Astrocyte of the hippocampus (primary cell): ENCODE measurements around the gene ARHGEF16.

ENCODE experiments used
- DNase-seq: peaks from one replicate; pipeline ENCODE4 v3.0.0; 2011; ENCODE audit warnings: low read depth, low spot score

ARHGEF16 gene

DNA sequence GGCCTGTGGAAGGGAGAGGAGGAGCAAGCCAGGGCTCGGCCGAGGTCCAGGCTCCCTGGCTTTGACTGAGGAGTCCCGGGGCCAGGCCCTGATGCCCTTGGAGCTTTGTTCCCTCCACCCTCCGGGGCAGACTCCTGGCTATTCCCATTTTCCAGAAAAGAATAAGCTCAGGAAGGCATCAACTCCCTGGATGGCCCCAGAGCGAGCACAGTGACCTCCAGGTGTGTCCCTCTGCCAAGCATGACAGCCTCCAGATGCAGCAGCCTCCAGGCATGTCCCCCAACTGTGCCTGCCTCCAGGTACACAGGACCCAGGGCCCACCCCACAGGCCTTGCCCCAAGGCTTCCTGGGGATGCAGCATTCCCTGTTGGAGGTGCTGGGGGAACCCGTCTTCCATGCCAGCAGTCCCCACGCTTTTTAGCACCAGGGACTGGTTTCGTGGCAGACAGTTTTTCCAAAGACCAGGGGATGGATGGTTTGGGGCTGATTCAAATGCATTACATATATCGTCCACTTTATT lies 15.7 kb upstream of the ARHGEF16 start:
- DNase-seq = no peak

- no peak for DNase-seq
These were observed 14.8 kb upstream of the ARHGEF16 start for GRCh38 chr1:3439346-3440299.

DNA sequence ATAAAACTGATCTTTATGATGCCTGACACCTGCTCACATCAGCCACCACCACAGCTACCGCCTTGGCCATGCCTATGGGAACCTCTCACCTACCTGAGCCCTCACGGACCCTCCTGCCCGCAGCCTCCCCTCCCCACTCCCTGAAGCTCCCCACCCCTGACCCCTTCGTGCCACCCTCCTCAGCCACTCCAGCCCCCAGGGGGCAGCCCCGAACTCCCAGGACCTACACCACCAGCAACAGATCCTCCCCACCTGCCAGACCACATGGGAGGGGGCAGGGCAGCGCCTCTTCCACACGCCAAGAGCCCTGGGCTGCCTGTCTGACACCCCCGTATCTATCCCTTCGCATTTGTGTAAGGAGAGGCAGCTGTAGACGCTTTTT lies 14.2 kb upstream of the ARHGEF16 start:
- DNase-seq = no peak

- DNase-seq = no peak
These were observed 13.6 kb upstream of the ARHGEF16 start for GRCh38 chr1:3440711-3441409.

DNA sequence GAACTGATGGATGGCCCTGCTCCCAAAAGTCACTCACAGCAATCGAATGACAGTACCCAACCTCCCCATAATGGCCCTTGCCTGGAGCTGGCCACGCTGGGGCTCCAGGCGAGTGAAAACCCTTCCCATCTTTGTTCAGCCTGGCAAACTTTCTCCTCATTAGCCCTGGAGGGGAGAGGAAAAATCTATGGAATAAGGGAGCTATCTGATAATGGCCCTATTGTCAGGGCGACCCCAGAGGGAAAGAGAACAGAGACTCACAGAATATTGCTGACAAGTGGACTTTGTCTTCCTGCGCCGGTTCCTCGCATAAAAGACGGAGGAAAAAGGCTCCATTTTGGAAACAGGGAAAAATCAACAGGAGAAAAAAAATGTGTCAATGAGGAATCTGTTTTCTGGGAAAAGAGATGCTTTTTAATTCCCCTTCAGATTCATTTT lies 13.0 kb upstream of the ARHGEF16 start:
- no peak for DNase-seq

DNA sequence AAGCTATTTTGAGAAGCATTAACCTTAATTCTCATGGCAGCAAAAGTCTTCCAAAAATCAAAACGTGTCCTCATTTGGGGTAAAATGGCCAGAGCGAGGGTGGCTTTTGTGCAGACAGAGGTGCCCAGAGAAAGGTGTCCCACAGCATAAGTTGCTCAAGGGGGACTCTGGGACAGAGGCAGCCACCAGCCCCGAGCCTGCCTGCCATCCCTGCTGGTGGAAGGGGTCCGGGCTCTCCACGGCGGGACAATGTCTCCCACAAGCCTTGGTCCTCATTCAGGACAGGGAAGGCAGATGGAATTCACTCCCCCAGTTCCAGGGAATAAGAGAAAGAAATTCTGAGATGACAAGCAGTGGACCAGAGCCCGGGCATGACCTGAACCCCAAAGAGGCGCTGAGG lies 12.6 kb upstream of the ARHGEF16 start:
- no peak for DNase-seq

DNA sequence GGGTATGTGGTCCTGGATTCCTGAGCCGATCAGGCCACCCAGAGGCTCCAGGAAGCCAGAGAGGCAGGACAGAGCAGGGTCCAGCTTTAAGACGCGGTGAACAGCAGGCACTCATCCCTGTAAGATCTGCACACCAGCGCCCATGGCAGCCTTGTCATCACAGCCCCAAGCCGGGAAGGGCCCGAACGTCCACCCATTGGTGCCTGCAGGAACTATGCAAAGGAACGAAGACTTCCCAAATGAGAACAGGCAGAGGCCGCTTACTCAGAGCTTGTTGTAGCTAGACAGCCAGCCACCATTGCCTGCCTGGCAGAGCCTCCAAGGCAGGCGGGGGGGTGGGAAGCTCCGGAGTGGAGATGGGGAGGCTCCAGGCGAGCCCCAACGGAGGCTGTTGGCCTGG lies 12.1 kb upstream of the ARHGEF16 start:
- no peak for DNase-seq

- no peak for DNase-seq
These were observed 11.6 kb upstream of the ARHGEF16 start for GRCh38 chr1:3442901-3443300.

DNA sequence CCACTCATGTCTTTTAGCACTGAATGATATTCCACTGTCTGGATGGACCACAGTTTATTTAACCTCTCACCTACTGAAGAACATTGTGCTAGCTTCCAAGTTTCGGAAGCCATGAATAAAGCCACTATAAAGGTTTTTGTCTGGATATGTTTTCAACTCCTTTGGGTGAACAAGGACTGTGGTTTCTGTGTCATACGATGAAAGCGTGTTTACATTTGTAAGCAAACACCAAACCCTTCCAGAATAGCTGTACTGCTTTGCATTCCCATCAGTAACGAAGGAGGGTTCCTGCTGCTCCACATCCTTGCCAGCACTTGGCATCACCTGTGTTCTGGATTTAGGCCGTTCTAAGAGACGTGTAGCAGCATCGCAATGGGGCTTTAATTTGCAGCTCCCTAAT lies 10.7 kb upstream of the ARHGEF16 start:
- DNase-seq = peak; percentile 46

- no peak for DNase-seq
These were observed 10.2 kb upstream of the ARHGEF16 start for GRCh38 chr1:3444298-3444697.

GRCh38 chr1:3444736-3445135 lies 9.7 kb upstream of the ARHGEF16 start:
- DNase-seq = no peak

DNA sequence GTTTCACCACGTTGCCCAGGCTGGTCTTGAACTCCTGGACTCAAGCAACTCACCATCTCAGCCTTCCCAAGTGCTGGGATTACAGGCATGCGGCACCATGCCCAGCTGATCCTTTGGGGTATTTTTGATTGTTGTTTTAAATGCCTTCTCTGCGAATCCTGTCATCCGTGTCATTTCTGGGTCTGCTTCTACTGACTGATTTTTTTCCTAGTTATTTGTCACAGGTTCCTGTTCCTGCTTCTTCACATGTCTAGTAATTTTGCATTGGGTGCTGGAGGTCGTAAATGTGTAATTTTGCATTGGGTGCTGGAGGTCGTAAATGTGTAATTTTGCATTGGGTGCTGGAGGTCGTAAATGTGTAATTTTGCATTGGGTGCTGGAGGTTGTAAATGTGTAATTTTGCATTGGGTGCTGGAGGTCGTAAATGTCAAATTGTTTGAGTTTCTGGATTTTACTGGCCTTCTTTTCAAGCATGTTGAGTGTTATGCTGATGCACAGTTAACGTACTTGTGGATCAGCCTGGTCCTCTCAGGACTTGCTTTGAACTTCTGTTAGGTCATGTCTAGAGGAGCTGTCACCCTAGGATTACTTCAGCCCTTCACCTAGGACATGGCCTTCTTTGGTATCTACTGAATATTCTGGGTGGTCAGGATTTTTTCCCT lies 4.1 kb upstream of the ARHGEF16 start:
- no peak for DNase-seq

DNA sequence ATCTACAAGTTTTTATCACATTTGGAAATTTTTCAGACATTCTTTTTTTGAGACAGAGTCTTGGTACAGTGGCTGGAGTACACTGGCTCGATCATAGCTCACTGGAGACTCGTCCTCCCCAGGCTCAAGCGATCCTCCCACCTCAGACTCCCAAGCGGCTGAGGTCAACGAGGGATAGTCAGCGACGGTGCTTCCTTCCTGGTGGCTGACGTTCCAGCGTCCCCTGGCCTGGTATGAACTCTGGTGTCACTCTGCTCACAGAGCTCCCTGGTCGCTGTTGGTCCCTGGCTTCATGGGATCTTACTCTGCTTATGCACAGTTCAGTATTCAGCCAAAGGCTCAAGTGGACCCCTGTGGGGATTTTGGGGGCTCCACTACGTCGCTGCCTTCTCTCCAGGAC lies 3.5 kb upstream of the ARHGEF16 start:
- no peak for DNase-seq

DNA sequence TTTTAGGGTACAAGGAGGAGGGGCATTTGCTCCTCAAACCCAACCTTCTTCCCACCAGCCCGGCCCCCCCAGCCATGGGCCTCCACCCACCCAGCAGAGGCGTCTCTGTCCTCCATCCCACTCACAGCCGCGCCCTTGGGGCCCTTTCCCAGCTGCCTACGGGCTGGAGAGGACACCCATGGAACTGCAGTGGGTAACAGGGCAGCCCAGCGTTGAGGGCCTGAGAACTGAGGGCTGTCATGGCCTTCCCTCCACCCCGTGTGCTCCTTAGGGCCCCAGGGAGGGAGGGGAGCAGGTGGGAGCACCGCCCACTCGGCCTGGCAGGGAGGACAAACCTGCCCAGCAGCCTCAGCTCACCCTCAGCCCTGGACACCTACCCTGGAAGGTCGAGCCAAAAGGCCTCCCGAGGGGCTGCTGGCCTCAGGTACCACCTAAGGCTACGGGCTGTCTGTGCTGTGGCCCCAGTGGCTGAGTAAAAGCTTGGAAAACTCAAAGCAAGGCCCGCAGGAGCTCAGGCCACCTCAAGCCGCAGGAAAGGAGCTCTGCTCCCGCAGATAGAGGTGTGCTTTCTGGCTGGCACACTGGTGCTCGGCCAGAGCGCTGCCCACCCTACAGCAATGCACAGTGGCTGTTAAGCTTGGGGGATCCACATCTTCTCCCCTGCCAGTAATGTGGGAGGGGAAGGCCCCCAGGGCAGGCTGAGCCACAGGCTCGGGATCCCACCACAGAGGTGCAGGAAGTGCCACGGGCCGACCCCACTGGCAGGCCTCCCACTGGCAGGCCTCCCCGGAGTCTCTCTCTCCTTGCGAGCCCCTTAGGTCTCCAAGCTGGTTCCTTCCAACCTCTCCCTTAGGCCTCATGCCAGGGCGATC lies 2.2 kb upstream of the ARHGEF16 start:
- no peak for DNase-seq

GRCh38 chr1:3452866-3453175 lies 1.6 kb upstream of the ARHGEF16 start:
- DNase-seq = no peak

DNA sequence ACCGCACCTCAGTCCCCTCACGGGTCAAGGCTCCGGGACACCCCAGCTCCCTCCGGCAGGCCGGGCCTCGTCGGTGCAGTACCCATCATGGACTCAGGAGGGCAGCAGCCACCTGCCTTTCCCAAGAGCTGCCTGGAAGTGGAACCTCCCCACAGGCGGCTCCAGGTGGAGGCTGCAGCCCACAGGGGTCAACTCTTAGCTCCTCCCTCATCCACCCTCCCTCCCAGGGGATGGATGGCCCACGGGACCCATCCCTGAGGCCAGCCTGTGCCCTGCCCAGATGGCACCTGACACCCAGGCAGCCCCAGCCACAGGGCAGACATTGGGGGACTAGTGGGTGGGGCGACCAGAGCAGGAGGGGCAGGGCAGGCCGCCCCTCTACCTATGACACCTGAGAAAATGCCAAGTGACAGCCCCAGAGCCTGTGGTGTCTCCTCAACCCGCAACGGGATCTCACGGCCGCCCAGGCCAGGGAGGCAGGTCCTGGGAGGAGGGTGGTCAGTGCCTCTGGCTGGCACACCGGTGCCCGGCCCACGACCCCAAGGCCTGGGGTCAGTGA lies 1.2 kb upstream of the ARHGEF16 start:
- DNase-seq = peak; percentile 84

GRCh38 chr1:3454811-3455618 lies 550 bp downstream of the ARHGEF16 start:
- DNase-seq = no peak

DNA sequence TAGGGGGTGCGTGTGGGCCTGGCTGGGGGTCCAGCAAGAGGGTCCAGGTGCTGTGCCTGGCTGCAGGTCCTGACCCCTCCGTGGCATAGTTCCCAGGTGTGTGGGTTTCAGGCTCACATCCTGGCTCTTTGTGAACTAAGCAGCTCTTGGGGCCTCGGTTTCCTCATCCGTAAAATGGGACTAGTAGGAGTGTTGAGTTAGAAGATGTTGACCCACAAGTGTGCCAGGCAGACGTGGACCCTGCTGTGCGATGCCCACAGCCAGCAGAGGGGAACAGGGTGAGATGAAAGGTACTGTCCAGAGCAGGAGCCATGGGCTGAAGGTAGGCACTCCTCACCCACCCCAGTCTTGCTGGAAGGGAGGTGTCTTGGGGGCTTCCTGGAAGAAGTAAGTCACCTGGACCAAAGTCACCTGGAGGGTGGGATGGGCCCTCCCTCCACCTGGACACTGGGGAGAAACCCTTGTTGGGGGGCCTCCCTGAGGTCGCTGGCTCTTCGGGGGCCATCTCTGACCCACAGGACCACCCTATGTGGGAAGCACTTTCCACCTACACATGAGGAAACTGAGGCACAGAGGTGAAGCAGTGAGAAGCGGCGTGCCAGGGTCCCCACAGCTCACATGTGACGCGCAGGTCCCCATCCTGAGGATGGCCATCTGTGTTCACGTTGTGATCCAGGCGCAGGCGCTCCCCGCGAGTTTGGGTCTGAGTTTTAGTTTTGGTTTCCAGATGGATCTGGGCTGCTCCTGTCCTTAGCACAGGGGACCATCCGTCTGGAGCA lies 1.4 kb downstream of the ARHGEF16 start:
- DNase-seq = no peak

DNA sequence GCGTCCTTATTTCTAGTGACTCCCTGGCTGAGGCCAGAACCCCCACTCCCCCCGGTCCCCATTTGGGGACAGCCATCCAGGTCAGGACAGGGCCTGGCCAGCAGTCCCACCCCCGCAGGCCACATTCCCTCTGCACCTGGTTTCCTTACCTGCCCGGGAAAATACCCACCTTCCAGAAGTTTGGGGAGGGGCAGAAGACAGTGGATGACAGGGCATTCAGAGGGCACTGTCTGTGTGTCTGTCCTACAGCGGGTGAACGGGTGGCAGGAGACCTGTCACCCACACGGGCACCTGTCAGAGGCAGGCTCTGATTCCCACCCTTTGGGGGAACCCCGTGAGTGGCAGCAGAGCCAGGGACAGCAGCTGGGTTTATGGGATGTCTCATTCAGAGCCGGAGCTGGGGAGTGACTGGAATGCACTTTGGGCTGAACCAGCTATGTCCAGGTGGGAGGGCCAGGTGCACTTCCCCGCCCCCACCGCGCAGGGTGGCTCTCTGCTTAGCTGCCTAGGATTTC lies 2.0 kb downstream of the ARHGEF16 start:
- DNase-seq = no peak
